GM12878 (cell line): Measurements from ENCODE around the gene SGO1. TPM values are rescaled to one million over a fixed set of nuclear protein-coding genes. Genes with fewer than 3 reads are reported as not detected.

Experiments used
- ATAC-seq: fragments of 200-7000 bp; cut with Tn5 transposase; 3 replicates; pipeline ENCODE4 v1.9.1; 2020; ENCODE audit warnings: mild to moderate bottlenecking, moderate library complexity
- BruUV-seq: library from RNA; stranded (reverse); fragments of 400-500 nt; replicated peaks from 2 replicates; lab custom pipeline; 2021; lab: Mats Ljungman, UMichigan
- CTCF ChIA-PET: fragments of 300-600 bp; sonication (Branson Sonifier 250); formaldehyde crosslinking; extraction: SDS; loops from one replicate; lab custom pipeline; 2021; ENCODE audit warnings: inconsistent platforms; lab: Yijun Ruan, JAX
- POLR2A ChIA-PET: fragments of 350-600 bp; formaldehyde crosslinking; extraction: SDS; loops from one replicate; lab custom pipeline; 2021; ENCODE audit warnings: inconsistent platforms; lab: Charles Lee
- RAD21 ChIA-PET: fragments of 300-600 bp; sonication (Branson Sonifier 250); formaldehyde crosslinking; loops from one replicate; lab custom pipeline; 2023; ENCODE audit warnings: antibody characterized with exemption; ENCODE audit not compliant: unreplicated experiment; lab: Charles Lee
- SMC1A ChIA-PET: fragments of 300-600 bp; sonication (Branson Sonifier 250); formaldehyde crosslinking; loops from one replicate; lab custom pipeline; 2023; ENCODE audit not compliant: unreplicated experiment, uncharacterized antibody; lab: Charles Lee
- DNase-seq: peaks from one replicate; pipeline ENCODE4 v3.0.0-alpha.2; 2011; ENCODE audit warnings: low read depth, low spot score
- FAIRE-seq: peaks from 3 replicates; lab custom pipeline; 2011; peaks lifted over from hg19 to GRCh38; lab: Jason Lieb, UNC
- H2AFZ ChIP-seq: 2 replicates; pipeline ENCODE4 v1.6.0; 2011; ENCODE audit warnings: low read depth, low read length, control low read depth; ENCODE audit not compliant: control insufficient read depth
- H3K27ac ChIP-seq: 2 replicates; pipeline ENCODE4 v1.5.1; 2011; ENCODE audit warnings: control low read depth; ENCODE audit not compliant: control insufficient read depth, insufficient read depth
- H3K27me3 ChIP-seq, 2 experiments: replicated peaks in 1 of 2; 2 replicates each; pipeline versions ENCODE4 v1.6.0 to v1.6.1; 2011; ENCODE audit warnings: low read length in 1 of 2; ENCODE audit not compliant: control insufficient read depth in 2 of 2, insufficient read depth in 2 of 2
- H3K36me3 ChIP-seq, 2 experiments: 2 replicates each; pipeline ENCODE4 v1.5.1; 2011; ENCODE audit warnings: low read length in 1 of 2; ENCODE audit not compliant: control insufficient read depth in 2 of 2, insufficient read depth in 2 of 2
- H3K4me1 ChIP-seq: 2 replicates; pipeline ENCODE4 v1.6.1; 2011; ENCODE audit warnings: mild to moderate bottlenecking, low read length, moderate library complexity, mixed read lengths; ENCODE audit not compliant: control insufficient read depth, insufficient read depth
- H3K4me2 ChIP-seq: 2 replicates; pipeline ENCODE4 v1.6.0; 2011; ENCODE audit warnings: control low read depth; ENCODE audit not compliant: control insufficient read depth, insufficient read depth
- H3K4me3 ChIP-seq: fragments of 200-600 bp; sonication (generic); 2 replicates; pipeline ENCODE4 v1.5.1; 2016
- H3K79me2 ChIP-seq: 2 replicates; pipeline ENCODE4 v1.6.0; 2011; ENCODE audit warnings: low read length; ENCODE audit not compliant: control insufficient read depth, insufficient read depth
- H3K9ac ChIP-seq: 2 replicates; pipeline ENCODE4 v1.8.0; 2011; ENCODE audit warnings: low read length, control low read depth, mixed read lengths; ENCODE audit not compliant: control insufficient read depth, insufficient read depth
- H3K9me3 ChIP-seq: replicated peaks from 3 replicates; pipeline ENCODE4 v1.5.1; 2011; ENCODE audit warnings: mild to moderate bottlenecking, low read length; ENCODE audit not compliant: control insufficient read depth, insufficient read depth
- H4K20me1 ChIP-seq: 2 replicates; pipeline ENCODE4 v1.6.0; 2011; ENCODE audit not compliant: control insufficient read depth, insufficient read depth
- CEBPB ChIP-seq, 2 experiments: fragments of 150-350 bp in 1 of 2; IDR thresholded peaks; 2 replicates each; pipeline ENCODE4 v1.6.1; 2012 to 2014; ENCODE audit warnings: low read depth in 2 of 2, low read length in 2 of 2, borderline replicate concordance in 1 of 2, inconsistent platforms in 1 of 2
- EZH2 ChIP-seq: IDR thresholded peaks from 2 replicates; pipeline ENCODE4 v1.6.1; 2012; ENCODE audit warnings: low read depth, mild to moderate bottlenecking, control low read depth, inconsistent platforms, low read length, borderline replicate concordance; ENCODE audit not compliant: control insufficient read depth
- HCFC1 ChIP-seq: fragments of 150-350 bp; IDR thresholded peaks from 2 replicates; pipeline ENCODE4 v1.6.1; 2014; ENCODE audit warnings: low read length
- MTA3 ChIP-seq: IDR thresholded peaks from 2 replicates; pipeline ENCODE4 v1.6.1; 2012; ENCODE audit warnings: low read length, inconsistent platforms, borderline replicate concordance
- NBN ChIP-seq: fragments of 450-650 bp; IDR thresholded peaks from 2 replicates; pipeline ENCODE4 v1.6.1; 2016
- NR2C1 ChIP-seq: fragments of 450-650 bp; IDR thresholded peaks from 2 replicates; pipeline ENCODE4 v1.6.1; 2017; ENCODE audit warnings: antibody characterized with exemption, mild to moderate bottlenecking, moderate library complexity
- POLR2AphosphoS5 ChIP-seq: IDR thresholded peaks from 2 replicates; pipeline ENCODE4 v1.6.1; 2011; ENCODE audit warnings: mild to moderate bottlenecking, low read length, inconsistent platforms
- WGBS: methylation state at CpG from one replicate; pipeline ENCODE4 v1.1.6; 2016; ENCODE audit warnings: low lambda C conversion rate; ENCODE audit not compliant: insufficient replicate concordance, insufficient coverage; ENCODE audit errors: missing lambda C conversion rate; 5-methylcytosine and 5-hydroxymethylcytosine counted together
- in situ Hi-C: fragments of 300-500 bp; cut with MboI; formaldehyde crosslinking; loops from 9 replicates; pipeline ENCODE4 v1.14.3; 2018; ENCODE audit warnings: mixed read lengths
- intact Hi-C: fragments of 100-400 bp; cut with micrococcal nuclease; formaldehyde crosslinking; loops from one replicate; pipeline ENCODE4 v1.14.2; 2022; ENCODE audit not compliant: unreplicated experiment
- polyA plus RNA-seq, 11 experiments: library from polyadenylated mRNA; depleted of rRNA in 4 of 11; unstranded in 6 of 11; stranded (reverse) in 5 of 11; fragments of >200 nt; fragmentation: Nextera tagmentation in 4 of 11; fragmentation: Illumina TruSeq in 1 of 11; extraction: Ambion mirVana in 4 of 11; extraction: Trizol in 1 of 11; gene quantifications; 1 replicate in 1 of 11; 2 replicates in 10 of 11; pipeline versions ENCODE4 v1.2.1 to v1.2.3, GENCODE V29; 2011 to 2016; ENCODE audit warnings: inconsistent platforms in 2 of 11, missing spikeins in 2 of 11, low read depth in 1 of 11
- total RNA-seq, 4 experiments: library from RNA; depleted of rRNA in 3 of 4; stranded (reverse); fragments of >200 nt in 3 of 4; fragmentation: Illumina TruSeq in 1 of 4; extraction: Trizol in 1 of 4; gene quantifications; 2 replicates each; pipeline versions ENCODE4 v1.2.1 to v1.2.3, GENCODE V29; 2013 to 2021
- TF ChIP-seq, protein P1 (sequence below): IDR thresholded peaks from 2 replicates; pipeline ENCODE4 v1.6.1; 2012; ENCODE audit warnings: low read length, inconsistent platforms

SGO1 gene
- total and polyA plus RNA-seq, 10 of the 15 experiments (the other 5 are each of a cell fraction or from before 2014, with no cell fraction given) = 10.9 to 46.2 (median 17.6) TPM

DNA sequence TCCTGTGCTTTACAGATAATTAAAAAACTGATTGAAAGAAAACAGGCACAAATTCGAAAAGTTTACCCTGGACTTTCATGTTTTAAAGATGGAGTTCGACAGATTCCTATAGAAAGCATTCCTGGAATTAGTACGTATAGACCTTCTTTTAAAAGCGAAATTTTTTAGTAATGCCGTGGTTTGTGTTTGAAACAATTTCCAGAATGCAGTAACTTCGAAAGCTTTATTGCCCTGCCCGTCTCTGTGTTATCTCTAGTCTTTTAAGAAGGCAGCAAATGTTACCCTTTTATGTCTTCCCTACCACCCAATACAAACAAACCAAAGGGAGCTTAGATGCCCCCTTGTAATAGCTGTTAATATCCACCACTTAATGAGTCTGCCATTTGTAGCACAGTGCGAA, 39.7 kb downstream of the SGO1 start:
- SMC1A ChIA-PET = interaction anchor here (2.5 kb wide), 1 partner anchor 10 kb away, joined by 7 read pairs; no protein-coding TSS in a partner anchor
- H3K4me3 ChIP-seq = no peak overlapping the region
- CTCF ChIA-PET = interaction anchor here (0.9 kb wide), 1 partner anchor 40 kb away, joined by 3 read pairs; the partner anchor contains the start of gene SGO1
- peaks cover 0 to 3% of the 10 kb centered on the region in 2 experiments; a peak in 1 of 4 replicates for H3K36me3 ChIP-seq
- no peak for DNase-seq
- RAD21 ChIA-PET = no interaction called here
- H3K9me3 ChIP-seq = no peaks in the 10 kb centered on the region
- ATAC-seq = no peak
- no peak for FAIRE-seq
- no peak overlapping the region for H3K4me2 ChIP-seq
- 97% methylated on average over 8 of the region's 8 CpGs for WGBS
- in situ Hi-C loops (no loop called here), intact Hi-C loops (no loop called here)
- no TSS peak for BruUV-seq
- POLR2A ChIA-PET = no interaction called here
- H3K27me3 ChIP-seq = no peaks in the 10 kb centered on the region
- no peaks in the 10 kb centered on the region for H4K20me1 ChIP-seq
- no peaks in the 10 kb centered on the region for H3K4me1 ChIP-seq
- H2AFZ ChIP-seq = no peak overlapping the region
- no peaks in the 10 kb centered on the region for H3K79me2 ChIP-seq
- no peak overlapping the region for H3K9ac ChIP-seq
- H3K27ac ChIP-seq = no peak overlapping the region
- TF ChIP-seq HCFC1 (no peak), POLR2AphosphoS5 (no peak), NBN (no peak), MTA3 (no peak), CEBPB (IDR thresholded peaks at IDR 0.05; ENCODE audit: borderline replicate concordance in 1 of 2, low read depth in 2 of 2, low read length in 2 of 2) (no peak), NR2C1 (no peak), EZH2 (no peak)
- TF ChIP-seq, protein P1, sequence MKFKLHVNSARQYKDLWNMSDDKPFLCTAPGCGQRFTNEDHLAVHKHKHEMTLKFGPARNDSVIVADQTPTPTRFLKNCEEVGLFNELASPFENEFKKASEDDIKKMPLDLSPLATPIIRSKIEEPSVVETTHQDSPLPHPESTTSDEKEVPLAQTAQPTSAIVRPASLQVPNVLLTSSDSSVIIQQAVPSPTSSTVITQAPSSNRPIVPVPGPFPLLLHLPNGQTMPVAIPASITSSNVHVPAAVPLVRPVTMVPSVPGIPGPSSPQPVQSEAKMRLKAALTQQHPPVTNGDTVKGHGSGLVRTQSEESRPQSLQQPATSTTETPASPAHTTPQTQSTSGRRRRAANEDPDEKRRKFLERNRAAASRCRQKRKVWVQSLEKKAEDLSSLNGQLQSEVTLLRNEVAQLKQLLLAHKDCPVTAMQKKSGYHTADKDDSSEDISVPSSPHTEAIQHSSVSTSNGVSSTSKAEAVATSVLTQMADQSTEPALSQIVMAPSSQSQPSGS = no peak
